GM23248 (cell line): ENCODE results near the gene CDK3.

Source experiments
- EZH2 ChIP-seq: fragments of 200-600 bp; sonication (generic); IDR thresholded peaks from 2 replicates; pipeline ENCODE4 v1.6.1; 2018; ENCODE audit warnings: antibody characterized with exemption, mild to moderate bottlenecking; ENCODE audit not compliant: insufficient read depth, poor library complexity, severe bottlenecking
- EZH2phosphoT487 ChIP-seq: fragments of 200-600 bp; sonication (generic); IDR thresholded peaks from 2 replicates; pipeline ENCODE4 v1.6.1; 2018; ENCODE audit warnings: antibody characterized with exemption, moderate library complexity, mild to moderate bottlenecking, low read depth; ENCODE audit not compliant: insufficient read depth

- TF ChIP-seq EZH2, result no peak
- TF ChIP-seq EZH2phosphoT487, result no peak
Observed at GRCh38 chr17:76002100-76002499, 1.4 kb downstream of the CDK3 start.
